T-helper 1 cell treated with Interleukin-12 subunit alpha and Interleukin-12 subunit beta and Interleukin-4 antibody, amounts not matched to agents 30 μg/mL and 1 μg/mL, for 36 hours (primary cell): ENCODE data around the gene HSDL2.

ENCODE experiments used
- H3K27ac Mint-ChIP-seq: one replicate; pipeline ENCODE4 v1.8.0; 2021; ENCODE audit warnings: mild to moderate bottlenecking, mixed read lengths
- H3K27me3 Mint-ChIP-seq: one replicate; pipeline ENCODE4 v1.8.0; 2021; ENCODE audit warnings: low read depth, mixed read lengths
- H3K36me3 Mint-ChIP-seq: one replicate; pipeline ENCODE4 v1.8.0; 2021; ENCODE audit warnings: low read depth, mixed read lengths
- H3K4me1 Mint-ChIP-seq: one replicate; pipeline ENCODE4 v1.8.0; 2021; ENCODE audit warnings: low read depth, mixed read lengths
- H3K4me3 Mint-ChIP-seq: one replicate; pipeline ENCODE4 v1.8.0; 2021; ENCODE audit warnings: mild to moderate bottlenecking, moderate library complexity, mixed read lengths
- H3K9me3 Mint-ChIP-seq: one replicate; pipeline ENCODE4 v1.8.0; 2021; ENCODE audit warnings: mixed read lengths

Gene HSDL2

GRCh38 chr9:112380102-112380824 is at the start of gene HSDL2:
TSS of gene HSDL2 (plus strand) at chr9:112380108. CDS start at chr9:112380164, 56 bp downstream.
- H3K9me3 Mint-ChIP-seq = no peaks in the 10 kb centered on the region
- peak within 1 kb of the TSS; percentile 95 for H3K4me3 Mint-ChIP-seq
- H3K27ac Mint-ChIP-seq = peak within 1 kb of the TSS; percentile 97
- H3K4me1 Mint-ChIP-seq = peaks cover 51% of the 10 kb centered on the region
- no peaks in the 10 kb centered on the region for H3K27me3 Mint-ChIP-seq
- H3K36me3 Mint-ChIP-seq = peaks cover 5% of the 10 kb centered on the region

GRCh38 chr9:112331674-112331952 is 48.3 kb upstream of the HSDL2 start:
- H3K27me3 Mint-ChIP-seq = no peaks in the 10 kb centered on the region
- H3K4me1 Mint-ChIP-seq = peaks cover 42% of the 10 kb centered on the region
- peaks cover 9% of the 10 kb centered on the region for H3K36me3 Mint-ChIP-seq
- H3K4me3 Mint-ChIP-seq = peak overlapping the region; percentile 92
- H3K9me3 Mint-ChIP-seq = no peaks in the 10 kb centered on the region
- H3K27ac Mint-ChIP-seq = peak overlapping the region; percentile 95

DNA sequence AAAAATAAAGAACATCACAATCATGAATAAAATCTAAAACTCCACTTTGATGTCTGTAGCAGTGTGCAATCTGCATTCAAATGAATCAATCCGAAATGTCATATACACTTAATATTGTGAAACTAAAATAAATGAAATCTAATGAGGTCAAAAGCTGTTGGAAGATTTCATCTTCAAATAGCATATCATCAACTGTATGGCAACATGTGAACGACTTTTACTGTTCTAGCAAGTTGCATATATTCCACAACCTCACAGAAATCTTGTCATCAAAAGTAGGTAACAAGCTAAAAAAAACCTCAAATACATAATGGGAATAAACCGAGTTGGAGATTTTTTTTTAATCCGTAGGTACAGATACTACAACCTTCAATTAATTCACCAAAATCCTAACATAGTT is 47.7 kb upstream of the HSDL2 start:
- no peaks in the 10 kb centered on the region for H3K27me3 Mint-ChIP-seq
- H3K36me3 Mint-ChIP-seq = peaks cover 9% of the 10 kb centered on the region
- no peaks in the 10 kb centered on the region for H3K9me3 Mint-ChIP-seq
- H3K4me1 Mint-ChIP-seq = peaks cover 42% of the 10 kb centered on the region
- H3K27ac Mint-ChIP-seq = peak overlapping the region; percentile 95
- peak overlapping the region; percentile 92 for H3K4me3 Mint-ChIP-seq

- H3K4me1 Mint-ChIP-seq = peaks cover 42% of the 10 kb centered on the region
- H3K27ac Mint-ChIP-seq = peak overlapping the region; percentile 95
- H3K4me3 Mint-ChIP-seq = peak overlapping the region; percentile 92
- H3K36me3 Mint-ChIP-seq = peaks cover 9% of the 10 kb centered on the region
- no peaks in the 10 kb centered on the region for H3K9me3 Mint-ChIP-seq
- H3K27me3 Mint-ChIP-seq = no peaks in the 10 kb centered on the region
Measured at GRCh38 chr9:112332674-112332976, 47.3 kb upstream of the HSDL2 start.

DNA sequence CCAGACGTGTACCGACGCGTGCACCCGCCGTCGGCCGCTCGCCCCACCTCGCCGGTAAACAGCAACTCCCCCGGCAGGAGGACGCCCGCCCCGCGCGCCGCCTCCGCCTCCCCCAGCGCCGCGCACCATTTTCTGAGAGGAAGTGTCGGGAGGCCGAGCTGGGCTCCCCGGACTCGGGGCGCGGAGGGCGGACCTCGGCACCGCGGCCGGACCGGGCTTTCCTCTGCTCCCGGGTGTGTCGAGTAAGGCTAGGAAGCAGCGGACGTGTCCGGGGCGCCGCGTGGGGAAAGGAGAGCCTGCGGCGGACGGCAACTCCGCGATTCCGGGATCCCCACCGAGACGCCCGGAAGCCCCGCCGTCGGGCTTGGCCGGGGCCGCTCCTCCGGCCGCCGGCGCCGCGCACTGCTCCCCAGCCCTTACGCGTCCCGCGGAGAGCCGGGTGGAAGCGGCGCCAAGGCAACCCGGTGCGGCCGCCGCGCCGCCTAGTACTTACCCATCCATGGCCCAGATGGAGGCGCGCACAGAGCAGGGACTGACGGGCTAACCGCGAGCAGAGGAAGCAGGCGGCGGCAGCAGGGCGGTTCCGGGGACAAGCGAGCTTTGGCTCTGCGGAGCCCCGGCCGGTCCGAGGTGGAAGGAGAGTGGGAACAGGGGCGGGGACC is 46.8 kb upstream of the HSDL2 start, which contains the start of gene PTBP3:
Gene PTBP3 (minus strand): TSS at position 643 of the 662 bp plus-strand sequence. CDS start 35,754 bp downstream, outside the sequence.
- Mint-ChIP-seq H3K4me3 (peak within 1 kb of the TSS; percentile 92), H3K9me3 (no peaks in the 10 kb centered on the region), H3K36me3 (peaks cover 9% of the 10 kb centered on the region), H3K27ac (peak within 1 kb of the TSS; percentile 96), H3K4me1 (peaks cover 37% of the 10 kb centered on the region), H3K27me3 (no peaks in the 10 kb centered on the region)

GRCh38 chr9:112333639-112334431 is 46.1 kb upstream of the HSDL2 start:
- no peaks in the 10 kb centered on the region for H3K9me3 Mint-ChIP-seq

GRCh38 chr9:112334432-112334841 is 45.5 kb upstream of the HSDL2 start:
- Mint-ChIP-seq H3K4me1 (peaks cover 31% of the 10 kb centered on the region), H3K4me3 (peak overlapping the region; percentile 84), H3K9me3 (no peaks in the 10 kb centered on the region), H3K36me3 (peaks cover 8% of the 10 kb centered on the region), H3K27me3 (no peaks in the 10 kb centered on the region), H3K27ac (peak overlapping the region; percentile 96)

More at GRCh38 chr9:112333639-112334431, 46.1 kb upstream of the HSDL2 start:
- Mint-ChIP-seq H3K4me3 (peak overlapping the region; percentile 84), H3K36me3 (peaks cover 8% of the 10 kb centered on the region), H3K27ac (peak overlapping the region; percentile 96), H3K27me3 (no peaks in the 10 kb centered on the region), H3K4me1 (peaks cover 31% of the 10 kb centered on the region)

DNA sequence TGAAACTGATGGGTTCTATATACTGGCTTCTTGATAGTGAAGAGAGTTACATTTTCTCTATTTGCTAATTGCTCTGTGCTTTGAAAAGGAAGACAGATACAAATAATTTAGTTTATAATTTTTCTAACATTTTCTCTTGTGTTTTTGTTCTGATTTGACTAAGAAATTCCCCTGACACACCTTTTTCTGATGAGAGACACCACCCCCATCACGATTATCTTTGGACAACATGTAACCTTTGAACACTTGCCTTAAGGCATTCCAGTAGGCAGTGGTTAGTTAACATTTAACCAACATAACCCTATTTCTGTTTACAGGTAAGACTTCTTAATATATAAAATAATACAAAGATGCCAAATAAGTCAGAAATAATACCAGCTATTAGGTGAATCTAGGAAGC is 42.4 kb upstream of the HSDL2 start:
- Mint-ChIP-seq H3K4me1 (peaks cover 6% of the 10 kb centered on the region), H3K9me3 (no peaks in the 10 kb centered on the region), H3K36me3 (peaks cover under 1% of the 10 kb centered on the region), H3K27me3 (no peaks in the 10 kb centered on the region), H3K4me3 (no peak overlapping the region), H3K27ac (no peak overlapping the region)

DNA sequence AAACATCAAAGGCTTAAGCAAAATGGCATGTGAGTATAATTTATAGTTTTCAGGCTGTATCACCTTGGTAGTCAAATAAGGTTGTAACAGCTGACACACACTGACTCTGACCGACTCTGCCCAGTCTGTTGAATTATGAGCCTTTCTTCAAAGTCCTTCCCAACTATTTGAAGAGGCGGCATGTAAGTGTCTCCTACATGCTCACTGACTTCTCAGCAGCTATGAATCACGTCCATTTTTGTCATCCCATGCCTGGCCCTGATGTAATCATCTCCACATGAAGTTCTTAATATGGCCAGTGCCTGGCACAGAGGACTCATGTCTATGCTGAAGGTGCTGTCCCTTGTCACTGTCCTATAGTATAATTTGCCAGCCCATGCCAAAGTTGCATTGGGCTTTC is 41.3 kb upstream of the HSDL2 start:
- Mint-ChIP-seq H3K27me3 (no peaks in the 10 kb centered on the region), H3K4me3 (no peak overlapping the region), H3K9me3 (no peaks in the 10 kb centered on the region), H3K27ac (no peak overlapping the region), H3K36me3 (no peaks in the 10 kb centered on the region), H3K4me1 (peaks cover 5% of the 10 kb centered on the region)

DNA sequence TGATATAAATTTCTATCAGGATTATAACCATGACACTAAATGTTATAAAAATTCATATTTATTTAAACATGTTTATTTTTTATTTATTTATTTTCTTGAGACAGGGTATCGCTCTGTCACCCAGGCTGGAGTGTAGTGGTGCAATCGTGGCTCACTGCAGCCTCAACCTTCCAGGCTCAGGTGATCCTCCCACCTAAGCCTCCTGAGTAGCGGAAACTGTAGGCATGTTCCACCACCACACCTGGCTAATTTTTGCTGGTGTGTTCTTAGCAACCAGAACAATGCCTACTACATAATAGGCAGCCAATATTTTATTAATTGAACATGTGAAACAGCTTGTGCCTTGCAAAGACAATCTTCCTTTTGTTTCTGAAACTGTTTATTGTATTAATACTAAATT is 40.0 kb upstream of the HSDL2 start:
- Mint-ChIP-seq H3K27ac (no peak overlapping the region), H3K4me1 (peaks cover 2% of the 10 kb centered on the region), H3K9me3 (no peaks in the 10 kb centered on the region), H3K27me3 (no peaks in the 10 kb centered on the region), H3K4me3 (no peak overlapping the region), H3K36me3 (no peaks in the 10 kb centered on the region)

- H3K27ac Mint-ChIP-seq = no peak overlapping the region
- H3K9me3 Mint-ChIP-seq = no peaks in the 10 kb centered on the region
- H3K27me3 Mint-ChIP-seq = no peaks in the 10 kb centered on the region
- H3K4me1 Mint-ChIP-seq = no peaks in the 10 kb centered on the region
- no peak overlapping the region for H3K4me3 Mint-ChIP-seq
- no peaks in the 10 kb centered on the region for H3K36me3 Mint-ChIP-seq
Measured at GRCh38 chr9:112341730-112342129, 38.2 kb upstream of the HSDL2 start.

DNA sequence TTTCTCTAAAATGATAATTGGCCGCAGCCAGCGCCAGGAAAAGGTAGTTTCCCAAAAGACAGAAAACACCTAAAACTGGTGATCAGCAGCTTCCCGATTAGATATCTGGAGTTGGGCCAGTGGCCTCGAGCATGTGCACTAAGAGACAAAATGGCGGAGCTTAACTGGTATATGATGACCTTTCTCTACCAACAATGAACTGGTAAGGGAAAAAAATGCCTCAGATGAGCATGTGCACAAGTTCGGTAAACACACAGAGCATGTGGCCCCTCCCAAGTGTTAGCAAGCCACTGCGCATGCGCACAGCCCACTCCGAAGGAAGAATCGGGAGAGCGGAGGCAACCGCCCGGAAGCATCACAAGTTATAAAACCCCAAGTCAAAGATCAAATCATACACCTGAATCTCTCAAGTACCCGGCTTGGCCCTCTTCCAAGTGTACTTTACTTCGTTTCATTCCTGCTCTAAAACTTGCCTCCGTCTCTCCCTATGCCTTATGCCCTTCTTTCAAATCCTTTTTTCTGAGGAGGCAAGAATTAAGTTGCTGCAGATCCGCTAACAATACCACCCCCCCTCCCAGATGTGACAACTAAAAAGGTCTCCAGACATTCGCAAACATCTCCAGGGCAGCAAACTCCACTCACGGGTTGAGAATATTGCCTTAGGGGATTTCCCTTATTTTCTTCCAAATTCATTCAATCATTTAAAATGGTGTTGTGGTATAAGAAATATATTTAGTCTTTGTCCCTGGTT is 31.5 kb upstream of the HSDL2 start:
- H3K27ac Mint-ChIP-seq = peak overlapping the region; percentile 74
- H3K36me3 Mint-ChIP-seq = no peaks in the 10 kb centered on the region
- peaks cover 11% of the 10 kb centered on the region for H3K4me1 Mint-ChIP-seq
- H3K4me3 Mint-ChIP-seq = peak overlapping the region; percentile 80
- no peaks in the 10 kb centered on the region for H3K9me3 Mint-ChIP-seq
- no peaks in the 10 kb centered on the region for H3K27me3 Mint-ChIP-seq

DNA sequence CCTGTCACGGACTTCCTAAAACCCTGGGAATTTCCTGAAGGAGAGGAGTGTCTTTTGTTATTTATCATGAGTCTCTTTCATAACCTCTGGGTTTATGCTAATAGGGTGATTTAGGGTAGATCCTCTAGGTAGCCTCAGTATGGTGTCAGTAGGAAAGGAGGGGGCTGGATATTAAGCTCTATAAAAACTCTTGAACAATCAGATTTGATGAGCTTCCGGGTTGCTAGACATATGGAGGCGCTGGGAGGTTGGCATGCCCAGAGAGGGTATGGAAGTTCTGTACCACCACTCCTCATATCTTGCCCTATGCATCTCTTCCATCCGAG is 30.9 kb upstream of the HSDL2 start:
- no peaks in the 10 kb centered on the region for H3K9me3 Mint-ChIP-seq
- H3K4me1 Mint-ChIP-seq = peaks cover 12% of the 10 kb centered on the region
- no peak overlapping the region for H3K27ac Mint-ChIP-seq
- no peaks in the 10 kb centered on the region for H3K36me3 Mint-ChIP-seq
- peak overlapping the region; percentile 80 for H3K4me3 Mint-ChIP-seq
- H3K27me3 Mint-ChIP-seq = no peaks in the 10 kb centered on the region

DNA sequence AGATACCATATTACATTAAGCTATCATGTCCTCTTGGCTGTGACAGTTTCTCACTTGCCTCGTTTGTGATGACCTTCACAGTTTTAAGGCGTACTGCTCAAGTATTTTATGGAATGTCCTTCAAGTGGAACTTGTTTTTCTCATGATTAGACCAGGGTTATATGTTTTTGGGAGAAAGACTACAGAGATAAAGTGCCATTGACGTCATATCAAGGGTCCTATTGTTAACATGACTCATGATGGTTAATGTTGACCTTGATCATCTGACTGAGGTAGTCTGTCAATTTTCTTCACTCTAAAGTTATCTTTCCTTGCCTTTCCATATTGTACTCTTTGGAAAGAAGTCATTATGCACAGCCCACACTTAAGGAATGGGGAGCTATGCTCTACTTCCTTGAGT is 28.7 kb upstream of the HSDL2 start:
- H3K27me3 Mint-ChIP-seq = no peaks in the 10 kb centered on the region
- H3K27ac Mint-ChIP-seq = no peak overlapping the region
- H3K4me1 Mint-ChIP-seq = peaks cover 29% of the 10 kb centered on the region
- H3K36me3 Mint-ChIP-seq = no peaks in the 10 kb centered on the region
- no peak overlapping the region for H3K4me3 Mint-ChIP-seq
- no peaks in the 10 kb centered on the region for H3K9me3 Mint-ChIP-seq
